T-helper 2 cell (primary cell): ENCODE results near the gene FLYWCH1.

Experiments
- DNase-seq, 5 experiments: peaks; one replicate each; pipeline versions ENCODE4 v3.0.0 to v3.0.0-alpha.2; 2012 to 2022

Gene FLYWCH1

DNA sequence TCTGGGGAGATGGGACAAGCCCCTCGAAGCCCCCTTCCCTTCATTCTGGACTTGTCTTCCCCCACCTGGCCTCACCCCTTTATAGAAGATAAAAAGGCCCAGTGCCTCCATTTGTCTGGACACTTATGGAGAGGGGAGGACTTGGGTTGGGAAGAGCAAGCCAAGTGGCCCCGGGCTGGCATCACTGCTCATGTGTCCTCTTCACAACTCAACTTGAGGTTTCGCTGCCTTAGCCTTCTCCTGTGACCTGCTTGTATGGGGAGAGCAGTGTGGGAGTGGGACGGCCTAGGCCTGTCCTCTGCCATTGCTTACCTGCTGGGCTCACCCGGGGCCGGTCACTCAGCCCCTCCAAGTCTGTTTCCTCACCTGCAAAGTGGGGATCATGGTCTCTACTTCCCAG, 58.8 kb downstream of the FLYWCH1 start:
- DNase-seq: no peak

DNA sequence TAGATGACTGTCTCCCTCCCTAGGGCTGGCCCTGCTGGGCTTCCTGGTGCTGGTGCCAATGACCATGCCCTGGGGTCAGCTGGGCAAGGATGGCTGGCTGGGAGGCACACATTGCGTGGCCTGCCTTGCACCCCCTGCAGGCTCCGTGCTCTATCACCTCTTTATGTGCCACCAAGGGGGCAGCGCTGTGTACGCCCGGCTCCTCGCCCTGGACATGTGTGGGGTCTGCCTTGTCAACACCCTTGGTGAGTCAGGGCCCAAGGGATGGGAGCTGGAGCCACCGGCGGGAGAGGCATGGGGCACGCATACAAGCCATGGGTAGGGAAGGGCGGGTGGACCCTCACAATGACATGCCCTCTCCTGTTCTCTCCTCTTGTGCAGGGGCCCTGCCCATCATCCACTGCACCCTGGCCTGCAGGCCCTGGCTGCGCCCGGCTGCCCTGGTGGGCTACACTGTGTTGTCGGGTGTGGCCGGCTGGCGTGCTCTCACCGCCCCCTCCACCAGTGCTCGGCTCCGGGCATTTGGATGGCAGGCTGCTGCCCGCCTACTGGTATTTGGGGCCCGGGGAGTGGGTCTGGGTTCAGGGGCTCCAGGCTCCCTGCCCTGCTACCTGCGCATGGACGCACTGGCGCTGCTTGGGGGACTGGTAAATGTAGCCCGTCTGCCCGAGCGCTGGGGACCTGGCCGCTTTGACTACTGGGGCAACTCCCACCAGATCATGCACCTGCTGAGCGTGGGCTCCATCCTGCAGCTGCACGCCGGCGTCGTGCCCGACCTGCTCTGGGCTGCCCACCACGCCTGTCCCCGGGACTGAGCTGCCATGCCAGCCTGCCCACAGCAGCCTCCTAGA, 59.6 kb downstream of the FLYWCH1 start:
- DNase-seq: no peak

DNA sequence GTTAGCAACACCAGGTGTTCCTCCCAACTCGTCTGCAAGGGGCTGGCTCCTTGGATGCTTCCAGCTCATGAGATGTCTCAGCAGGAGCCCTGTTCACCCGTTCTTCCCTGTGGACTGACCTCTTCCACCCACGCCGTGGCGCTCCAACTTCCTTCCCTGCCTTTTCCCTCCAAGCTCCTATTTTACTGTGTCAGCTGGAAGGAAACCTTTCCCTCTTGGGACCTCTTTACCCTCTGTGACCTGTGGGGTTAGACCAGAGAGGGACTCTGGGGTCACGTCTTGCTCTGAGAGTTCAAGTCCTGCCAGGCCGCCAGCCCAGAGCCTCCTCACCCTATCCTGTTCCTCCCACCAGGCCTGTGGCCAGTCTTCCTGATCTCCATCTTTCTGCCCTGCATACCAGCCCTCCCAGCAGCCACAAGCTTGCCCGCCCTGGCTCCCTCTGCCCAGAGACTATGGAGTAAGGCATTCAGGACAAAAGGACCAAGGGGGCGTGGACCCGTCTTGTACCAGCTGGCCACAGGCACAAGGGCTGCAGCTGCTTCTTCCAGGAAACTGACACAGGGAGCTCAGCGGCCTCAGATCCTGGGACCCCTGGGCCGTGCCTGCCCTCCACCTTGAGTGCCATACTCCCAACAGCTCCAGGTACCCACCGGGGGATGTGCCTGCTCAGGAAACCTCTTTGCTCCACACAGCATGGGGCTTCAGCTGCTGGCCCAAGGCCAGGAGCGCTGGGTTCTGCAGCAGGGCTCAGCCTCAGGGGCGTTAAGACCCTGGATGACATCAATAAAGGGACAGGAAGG, 60.5 kb downstream of the FLYWCH1 start:
- no peak for DNase-seq

DNA sequence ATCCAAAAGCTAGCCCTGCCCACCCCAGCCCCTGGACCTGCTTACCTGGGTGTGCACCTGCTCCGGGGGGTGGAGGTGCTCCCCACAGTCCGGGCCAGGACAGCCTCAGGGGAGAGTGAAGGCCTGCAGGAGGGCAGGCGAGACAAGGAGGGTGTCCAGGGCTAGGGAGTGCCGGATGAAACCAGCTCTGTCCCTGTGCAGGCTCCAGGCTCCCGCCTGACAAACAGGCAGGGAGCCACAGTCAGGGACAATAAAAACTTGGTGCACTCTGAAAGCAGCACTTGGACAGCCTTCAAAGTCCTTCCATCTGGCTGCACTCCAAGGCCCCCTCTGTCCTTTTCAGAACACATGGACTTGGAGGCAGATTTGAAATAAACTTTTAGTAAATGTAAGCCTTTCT, 61.4 kb downstream of the FLYWCH1 start:
- DNase-seq: no peak

DNA sequence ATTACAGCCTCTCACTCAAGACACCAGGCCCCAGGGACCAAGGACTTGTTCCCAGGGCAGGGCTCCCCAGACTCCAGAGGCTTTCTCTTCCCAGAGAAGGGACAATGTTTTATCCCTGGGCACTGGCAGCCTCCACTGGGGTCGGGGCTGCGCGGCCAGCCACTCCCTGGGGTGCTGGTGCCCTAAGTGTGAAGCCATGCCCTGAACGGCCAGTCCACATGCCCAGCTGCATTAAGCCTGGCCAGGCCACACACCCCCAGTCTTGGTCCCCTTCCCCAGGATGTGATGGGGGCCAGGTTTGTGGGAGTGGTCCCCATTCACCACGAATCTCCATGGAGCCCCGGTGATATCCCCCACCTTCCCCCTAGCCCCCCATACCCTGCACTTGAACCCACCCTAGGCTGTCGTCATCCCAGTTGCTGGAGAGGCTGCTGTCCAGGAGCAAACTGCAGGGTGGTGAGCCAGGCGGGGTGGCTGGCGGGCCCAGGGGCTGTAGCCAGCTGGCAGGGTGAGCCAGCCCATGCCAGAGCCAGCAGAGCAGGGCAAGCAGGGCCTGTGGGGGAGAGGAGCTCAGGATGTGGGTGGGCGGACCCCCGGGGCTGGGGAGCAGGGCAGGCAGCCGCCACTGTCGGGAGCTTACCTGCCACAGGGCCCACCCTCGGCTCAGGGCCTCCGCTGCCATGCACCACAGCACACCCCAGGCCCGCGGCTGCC, 62.0 kb downstream of the FLYWCH1 start:
- DNase-seq: no peak

DNA sequence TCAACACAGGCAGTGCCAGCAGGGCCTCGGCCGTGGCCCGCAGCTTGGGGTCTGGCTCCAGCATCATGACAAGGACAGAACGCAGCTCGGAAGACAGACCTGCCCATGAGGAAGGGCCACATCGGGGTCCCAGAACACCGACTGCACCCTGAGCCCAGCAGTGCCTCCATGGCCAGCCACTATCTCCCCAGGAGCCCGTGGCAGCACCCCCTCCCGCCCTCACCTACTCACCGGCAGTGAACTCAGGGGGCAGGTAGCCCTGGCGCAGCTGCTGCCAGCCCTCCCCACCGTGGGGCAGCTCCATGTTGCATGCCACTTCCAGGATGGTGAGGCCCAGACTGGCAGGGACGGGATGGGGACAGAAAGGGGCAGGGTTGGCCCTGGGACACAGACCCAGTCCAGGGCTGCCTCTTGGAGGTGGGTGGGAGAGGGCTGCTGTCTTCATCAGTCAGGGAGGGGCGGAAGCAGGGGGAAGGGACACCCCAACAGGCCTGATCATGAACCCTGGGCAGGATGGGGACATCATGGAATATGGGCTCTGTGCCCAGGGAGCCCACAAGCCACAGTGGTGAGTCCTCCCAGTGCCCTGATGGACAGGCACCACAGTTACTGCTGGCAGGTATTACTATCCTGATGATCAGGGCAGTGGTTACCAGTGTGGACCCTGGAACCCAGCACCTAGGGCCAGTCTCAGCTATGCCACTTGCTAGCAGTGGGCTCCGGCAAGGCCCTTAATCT, 62.8 kb downstream of the FLYWCH1 start:
- no peak for DNase-seq

DNA sequence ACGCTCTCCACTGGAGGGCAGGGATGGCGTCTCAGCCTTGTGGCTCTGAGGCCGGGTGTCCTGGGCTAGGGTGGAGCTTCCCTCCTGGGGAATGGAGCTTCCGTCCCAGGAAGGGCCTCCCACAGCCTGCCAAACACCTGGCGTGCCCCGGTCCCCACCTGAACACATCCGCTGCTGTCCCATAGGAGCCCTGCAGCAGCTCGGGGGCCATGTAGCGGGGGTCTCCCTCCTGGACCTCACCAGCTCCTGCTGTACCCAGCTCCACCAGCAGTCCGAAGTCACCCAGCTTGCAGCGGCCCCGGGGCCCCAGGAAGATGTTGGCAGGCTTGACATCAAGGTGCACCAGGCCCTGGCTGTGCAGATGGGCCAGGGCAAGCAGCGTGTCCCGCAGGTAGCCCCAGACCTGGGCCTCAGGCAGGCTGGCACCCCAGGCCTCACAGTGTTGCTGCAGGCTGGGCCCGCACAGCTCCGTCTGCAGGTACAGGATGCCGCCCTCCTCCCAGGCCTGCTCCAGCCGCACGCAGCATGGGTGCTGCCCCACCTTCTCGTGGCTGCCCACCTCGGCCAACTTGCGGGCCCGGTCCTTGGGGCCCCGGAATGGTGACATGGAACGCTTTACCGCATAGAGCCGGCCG, 63.5 kb downstream of the FLYWCH1 start:
- no peak for DNase-seq

DNA sequence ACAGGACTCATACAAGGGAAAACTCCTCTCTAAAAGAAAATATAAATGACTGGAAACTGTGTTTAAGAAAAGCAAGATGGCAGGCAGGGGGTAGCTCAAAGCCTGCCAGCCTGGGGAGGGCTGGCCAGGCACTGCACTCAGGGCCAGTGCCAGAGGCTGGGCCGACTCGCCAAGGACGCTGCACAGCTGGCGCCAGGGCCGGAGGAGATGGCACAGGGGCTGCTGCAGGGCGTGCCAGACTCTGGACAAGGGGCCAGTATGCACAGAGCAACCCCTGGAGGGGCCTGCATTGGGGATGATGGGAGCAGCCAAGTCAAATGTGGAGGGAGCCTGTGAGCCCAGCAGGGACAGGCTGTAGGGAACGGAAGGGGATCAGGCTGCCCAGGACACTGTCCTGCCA, 64.5 kb downstream of the FLYWCH1 start:
- DNase-seq: no peak

DNA sequence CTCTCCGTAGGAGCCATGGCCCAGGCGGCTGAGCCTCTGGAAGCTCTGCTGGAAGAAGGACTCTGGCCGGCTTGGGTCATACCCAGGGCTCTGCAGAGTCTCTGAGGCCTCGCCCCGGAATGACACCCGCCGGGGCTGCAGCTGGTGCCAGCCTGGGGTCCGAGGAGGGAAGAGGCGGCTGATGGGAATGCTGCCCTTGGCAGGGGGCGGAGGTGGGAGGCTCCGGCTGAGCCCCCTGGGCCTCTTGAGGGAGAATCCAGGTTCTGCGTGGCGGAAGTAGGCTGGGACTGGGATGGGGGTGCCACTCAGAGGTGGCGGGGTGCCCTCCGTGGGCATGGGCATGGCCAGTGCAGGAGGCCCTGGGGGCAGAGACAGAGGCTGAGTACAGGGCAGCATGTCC, 64.9 kb downstream of the FLYWCH1 start:
- no peak for DNase-seq

DNA sequence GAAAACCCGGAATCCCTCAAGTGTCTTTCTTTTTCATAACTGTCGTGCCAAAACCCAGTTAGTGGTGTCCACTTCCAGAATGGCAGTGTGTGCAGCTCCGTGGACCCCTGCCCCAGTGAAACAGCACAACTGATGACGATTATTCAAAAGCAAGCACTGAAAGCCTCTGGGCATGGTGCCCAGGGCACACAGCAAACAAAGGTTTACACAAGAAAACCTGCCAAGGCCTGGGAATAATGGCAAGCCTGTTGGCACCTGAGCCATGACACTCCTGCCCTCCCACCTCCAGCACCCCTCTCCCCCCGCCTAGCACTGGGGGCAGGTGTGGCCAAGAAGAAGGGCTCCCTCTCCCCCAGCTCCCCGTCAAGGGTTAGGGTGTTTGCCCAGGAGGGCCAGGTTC, 65.7 kb downstream of the FLYWCH1 start:
- DNase-seq: no peak

DNA sequence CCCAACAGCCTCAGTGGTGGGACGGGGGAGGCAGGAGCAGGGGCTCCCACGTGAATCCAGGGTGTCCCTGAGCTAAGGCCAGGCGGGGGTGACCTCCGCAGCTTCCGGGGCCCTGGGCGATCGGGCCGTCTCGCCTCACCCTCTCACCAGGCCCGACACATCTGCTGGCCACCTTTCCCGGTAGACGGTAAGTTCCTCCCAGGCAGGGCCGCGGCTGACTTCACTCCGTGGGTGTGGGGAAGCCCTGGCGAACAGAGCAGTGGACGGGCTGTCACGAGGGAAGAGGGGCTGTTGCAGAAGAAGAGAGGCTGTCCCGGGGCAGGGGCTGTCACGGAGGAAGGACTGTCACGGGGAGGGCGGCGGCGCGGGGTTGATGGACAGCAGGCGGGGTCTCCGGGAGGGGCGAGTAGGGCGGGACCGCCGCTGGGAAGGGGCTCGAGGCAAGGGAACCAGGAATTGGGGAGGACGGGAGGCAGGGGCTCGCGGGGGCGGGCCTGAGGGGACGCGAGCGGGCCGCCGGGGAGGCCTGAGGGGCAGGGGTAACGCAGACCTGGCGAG, 68.0 kb downstream of the FLYWCH1 start:
- DNase-seq: peak in 1 of 5 experiments; percentile 41

DNA sequence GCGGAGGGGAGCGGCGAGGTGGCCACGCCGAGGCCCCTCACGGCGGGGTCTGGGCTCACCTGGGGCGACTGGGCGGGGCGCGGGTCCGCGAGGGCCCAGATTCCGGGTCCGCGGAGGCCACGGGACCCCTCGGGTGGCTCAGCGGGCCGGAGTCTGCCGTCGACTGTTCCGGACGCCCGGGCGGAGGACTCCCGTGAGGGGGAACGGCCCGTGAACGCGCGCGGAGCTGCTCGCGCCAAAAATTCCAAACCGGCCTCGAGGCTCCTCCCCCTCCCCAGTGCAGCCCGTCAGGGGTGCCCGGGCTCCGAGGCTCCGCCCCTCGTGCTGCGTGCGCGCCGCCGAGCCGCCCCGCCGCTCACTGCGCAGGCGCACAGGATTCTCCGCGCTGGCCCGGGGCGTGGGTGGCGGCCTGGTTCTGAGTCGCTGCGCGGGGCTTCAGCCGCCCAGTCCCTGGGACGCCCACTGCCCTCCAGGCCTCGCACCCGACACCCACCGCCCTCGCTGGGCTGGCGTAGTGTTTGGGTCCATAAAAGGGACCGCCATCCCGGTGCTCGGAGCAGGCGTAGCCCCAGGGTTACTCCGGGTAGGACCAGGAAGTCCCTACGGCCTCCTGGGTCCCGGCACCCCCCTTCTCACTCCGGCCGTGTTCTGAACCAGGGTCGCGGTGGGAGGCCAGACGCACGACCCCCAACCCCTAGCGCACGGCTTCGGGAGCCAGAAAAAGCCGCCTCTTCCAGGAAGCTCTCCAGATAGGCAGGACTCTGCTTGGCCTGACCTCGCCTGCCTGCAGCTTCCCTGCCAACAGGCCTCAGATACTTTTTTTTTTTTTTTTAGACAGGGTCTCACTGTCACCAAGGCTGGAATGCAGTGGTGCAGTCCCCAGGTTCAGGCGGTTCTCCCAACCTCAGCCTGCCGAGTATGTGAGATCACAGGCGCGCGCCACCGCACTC, 68.8 kb downstream of the FLYWCH1 start, which contains the start of gene PKMYT1:
Gene PKMYT1, minus strand, starts transcription at position 220 of the 950 bp plus-strand sequence. CDS start 789 bp downstream, outside the sequence.
- peak; percentile 91 to 94 (median 91) for DNase-seq

DNA sequence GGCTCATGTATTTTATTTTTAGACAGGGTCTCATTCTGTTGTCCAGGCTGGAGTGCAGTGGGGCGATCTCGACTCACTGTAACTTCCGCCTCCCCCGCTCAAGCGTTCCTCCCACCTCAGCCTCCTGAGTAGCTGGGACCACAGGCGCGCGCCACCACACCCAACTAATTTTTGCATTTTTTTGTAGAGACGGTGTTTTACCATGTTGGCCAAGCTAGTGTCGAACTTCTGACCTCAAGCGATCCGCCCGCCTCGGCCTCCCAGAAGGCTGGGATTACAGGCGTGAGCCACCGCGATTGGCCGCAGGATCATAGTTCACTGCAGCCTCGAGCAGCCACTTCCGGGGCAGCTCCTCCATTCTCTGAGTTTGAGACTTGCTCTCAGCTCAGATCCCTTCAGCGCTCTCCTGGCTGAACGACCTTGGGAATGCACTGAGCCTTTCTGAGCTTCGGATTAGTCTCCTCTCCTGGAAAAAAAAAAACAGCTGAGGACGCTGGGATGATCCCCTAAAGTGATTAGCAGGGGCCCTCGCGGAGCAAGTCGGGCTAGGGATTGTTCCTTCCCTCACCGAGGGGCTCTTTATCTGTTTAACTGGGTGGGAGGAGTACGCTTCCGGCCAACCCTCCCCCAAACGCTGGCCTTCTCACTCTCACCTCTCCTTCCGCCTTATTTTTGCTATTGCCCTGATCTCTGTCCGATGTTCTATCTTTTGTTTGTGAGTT, 69.6 kb downstream of the FLYWCH1 start:
- no peak for DNase-seq

DNA sequence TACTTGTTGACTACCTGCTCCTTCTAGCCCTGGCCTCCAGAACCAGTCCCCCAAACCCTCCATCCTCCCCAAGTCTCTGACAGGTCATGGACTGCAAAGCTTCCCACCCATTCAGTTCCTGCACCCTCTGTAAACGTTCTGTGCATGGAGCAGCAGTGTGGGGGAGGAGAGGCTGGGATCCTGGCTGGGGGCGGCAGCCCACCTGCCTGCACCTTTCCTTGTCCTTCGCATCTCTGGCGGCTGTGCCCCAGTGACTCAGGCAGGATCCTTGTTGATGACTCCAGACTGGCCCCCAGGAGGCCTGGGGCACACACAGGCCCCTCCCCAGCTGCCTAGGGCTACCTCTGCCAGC, 70.1 kb downstream of the FLYWCH1 start:
- DNase-seq: no peak

DNA sequence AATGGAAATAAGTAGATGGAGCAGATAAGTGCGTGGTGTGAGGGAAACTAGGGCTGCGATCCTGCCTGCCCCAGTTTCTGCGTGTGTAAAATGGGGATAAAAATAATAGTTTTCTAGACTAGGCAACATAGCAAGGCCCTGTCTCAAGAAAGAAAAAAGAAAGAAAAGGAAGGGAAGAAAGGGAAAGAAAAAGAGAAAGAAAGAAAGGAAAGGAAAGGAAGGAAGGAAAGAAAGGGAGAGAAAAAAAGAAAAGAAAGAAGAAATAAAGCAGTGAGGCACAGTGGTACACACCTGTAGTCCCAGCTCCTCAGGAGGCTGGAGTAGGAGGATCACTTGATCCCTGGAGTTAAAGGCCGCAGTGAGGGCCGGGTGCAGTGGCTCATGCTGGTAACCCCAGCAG, 70.7 kb downstream of the FLYWCH1 start:
- DNase-seq: no peak

DNA sequence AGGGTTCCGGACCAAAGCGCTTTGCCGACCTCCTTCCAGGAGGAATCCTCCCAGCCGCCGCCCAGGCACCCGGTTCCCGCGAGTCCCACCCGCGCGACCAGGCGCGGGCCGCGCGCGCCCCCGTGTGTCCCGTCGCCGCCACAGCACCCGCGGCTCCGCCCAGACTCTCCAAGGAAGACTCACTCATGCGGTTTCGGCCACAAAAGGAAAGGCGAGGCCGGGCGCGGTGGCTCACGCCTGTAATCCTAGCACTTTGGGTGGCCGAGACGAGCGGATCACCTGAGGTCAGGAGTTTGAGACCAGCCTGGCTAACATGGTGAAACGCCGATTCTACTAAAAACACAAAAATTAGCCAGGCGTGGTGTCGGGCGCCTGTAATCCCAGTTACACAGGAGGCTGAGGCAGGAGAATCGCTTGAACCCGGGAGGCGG, 72.0 kb downstream of the FLYWCH1 start:
- peak; percentile 28 to 62 (median 53) for DNase-seq

DNA sequence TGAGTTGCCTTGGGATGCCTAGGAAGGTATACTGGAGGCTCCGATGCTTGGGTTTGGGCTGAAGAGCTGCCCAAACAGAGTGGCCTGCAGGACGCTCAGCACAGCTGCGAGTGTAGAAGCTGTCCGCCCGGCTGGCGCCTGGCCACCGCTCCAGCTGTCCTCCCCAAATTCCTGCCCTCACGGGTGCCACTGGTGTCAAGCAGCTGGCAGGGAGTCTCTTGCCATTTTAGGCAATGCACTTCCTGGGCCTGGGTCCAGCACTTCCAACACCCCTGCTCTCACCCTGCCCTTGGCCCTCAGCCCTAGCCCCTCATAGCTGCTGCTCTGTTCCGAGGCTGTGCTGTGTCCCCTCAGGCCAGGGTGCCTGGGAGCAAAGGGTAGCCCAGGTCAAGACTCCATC, 73.7 kb downstream of the FLYWCH1 start:
- no peak for DNase-seq

DNA sequence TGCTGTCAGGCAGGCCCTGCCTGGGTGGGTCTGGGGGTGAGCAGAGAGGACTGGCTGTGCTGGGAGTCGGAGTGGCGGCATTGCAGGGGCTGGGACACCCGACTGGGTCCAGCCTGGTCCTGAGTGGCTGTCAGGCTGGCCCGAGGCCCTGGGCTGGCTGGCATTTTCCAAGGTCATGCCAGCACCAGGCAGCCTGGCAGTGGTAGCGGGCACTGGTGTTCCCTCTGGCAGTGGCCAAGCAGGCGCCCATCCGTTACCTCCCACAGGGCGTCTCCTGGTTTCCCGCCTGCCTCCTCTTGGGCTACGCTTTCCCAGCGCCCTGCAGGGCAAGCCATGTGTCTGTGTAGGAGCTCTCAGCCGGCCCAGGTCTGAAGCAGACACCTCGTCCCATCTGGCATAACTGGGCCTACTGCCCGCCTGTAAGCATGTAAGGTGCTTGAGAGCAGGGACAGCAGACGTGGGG, 74.2 kb downstream of the FLYWCH1 start:
- DNase-seq: no peak

DNA sequence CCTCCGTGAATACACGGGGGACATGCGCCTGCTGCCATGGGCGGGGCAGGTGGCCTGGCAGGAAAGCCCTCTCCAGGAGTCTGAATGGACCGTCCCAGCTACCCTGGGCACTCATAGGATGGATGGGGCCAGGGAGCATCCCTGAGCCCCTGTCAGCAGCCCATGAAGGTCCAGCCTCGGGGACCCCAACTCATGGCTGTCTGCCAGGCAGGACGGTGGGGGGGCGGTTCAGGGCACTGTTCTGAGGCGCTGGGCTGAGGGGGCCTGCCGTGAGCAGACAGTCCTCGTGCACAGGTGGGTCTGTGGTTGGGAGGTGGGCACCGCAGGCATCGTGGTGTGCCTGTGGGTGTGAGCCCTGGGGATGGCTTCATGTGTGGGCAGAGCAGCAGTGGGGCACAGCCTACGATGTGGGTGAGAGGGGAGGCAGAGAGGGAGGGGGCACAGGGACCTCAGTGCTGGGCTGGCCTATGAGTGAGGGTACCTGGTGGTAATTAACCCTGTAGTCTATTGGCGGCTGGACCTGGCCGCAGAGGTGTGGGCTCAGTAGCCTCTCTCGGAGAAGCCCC, 75.0 kb downstream of the FLYWCH1 start:
- no peak for DNase-seq
